T-helper 1 cell treated with Interleukin-12 subunit alpha and Interleukin-12 subunit beta and Interleukin-4 antibody, amounts not matched to agents 30 μg/mL and 1 μg/mL, for 36 hours (primary cell): ENCODE data around the gene PDLIM1.
"Not testable (repeated sequence)": the region's sequence is repeated elsewhere in the genome, so short reads cannot be mapped to it uniquely, and the experiment has no call there.

Source experiments
- H3K27ac Mint-ChIP-seq: one replicate; pipeline ENCODE4 v1.8.0; 2021; ENCODE audit warnings: mild to moderate bottlenecking, mixed read lengths
- H3K27me3 Mint-ChIP-seq: one replicate; pipeline ENCODE4 v1.8.0; 2021; ENCODE audit warnings: low read depth, mixed read lengths
- H3K36me3 Mint-ChIP-seq: one replicate; pipeline ENCODE4 v1.8.0; 2021; ENCODE audit warnings: low read depth, mixed read lengths
- H3K4me1 Mint-ChIP-seq: one replicate; pipeline ENCODE4 v1.8.0; 2021; ENCODE audit warnings: low read depth, mixed read lengths
- H3K4me3 Mint-ChIP-seq: one replicate; pipeline ENCODE4 v1.8.0; 2021; ENCODE audit warnings: mild to moderate bottlenecking, moderate library complexity, mixed read lengths
- H3K9me3 Mint-ChIP-seq: one replicate; pipeline ENCODE4 v1.8.0; 2021; ENCODE audit warnings: mixed read lengths

The PDLIM1 gene

DNA sequence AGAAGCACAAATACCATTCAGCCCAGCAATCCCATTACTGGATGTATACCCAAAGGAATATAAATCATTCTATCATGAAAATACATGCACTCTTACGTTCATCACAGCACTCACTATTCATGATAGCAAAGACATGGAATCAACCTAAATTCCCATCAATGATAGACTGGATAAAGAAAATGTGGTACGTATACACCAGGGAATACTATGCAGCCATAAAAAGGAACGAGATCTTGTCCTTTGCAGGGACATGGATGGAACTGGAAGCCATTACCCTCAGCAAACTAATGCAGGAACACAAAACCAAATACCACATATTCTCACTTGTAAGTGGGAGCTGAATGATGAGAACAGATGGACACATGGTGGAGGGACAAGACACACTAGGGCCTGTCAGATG is 50.7 kb downstream of the PDLIM1 start:
- not testable (repeated sequence) for H3K9me3 Mint-ChIP-seq, H3K27ac Mint-ChIP-seq, H3K27me3 Mint-ChIP-seq, H3K4me3 Mint-ChIP-seq
- Mint-ChIP-seq H3K36me3 (peaks cover 15% of the 10 kb centered on the region), H3K4me1 (peaks cover 32% of the 10 kb centered on the region)

DNA sequence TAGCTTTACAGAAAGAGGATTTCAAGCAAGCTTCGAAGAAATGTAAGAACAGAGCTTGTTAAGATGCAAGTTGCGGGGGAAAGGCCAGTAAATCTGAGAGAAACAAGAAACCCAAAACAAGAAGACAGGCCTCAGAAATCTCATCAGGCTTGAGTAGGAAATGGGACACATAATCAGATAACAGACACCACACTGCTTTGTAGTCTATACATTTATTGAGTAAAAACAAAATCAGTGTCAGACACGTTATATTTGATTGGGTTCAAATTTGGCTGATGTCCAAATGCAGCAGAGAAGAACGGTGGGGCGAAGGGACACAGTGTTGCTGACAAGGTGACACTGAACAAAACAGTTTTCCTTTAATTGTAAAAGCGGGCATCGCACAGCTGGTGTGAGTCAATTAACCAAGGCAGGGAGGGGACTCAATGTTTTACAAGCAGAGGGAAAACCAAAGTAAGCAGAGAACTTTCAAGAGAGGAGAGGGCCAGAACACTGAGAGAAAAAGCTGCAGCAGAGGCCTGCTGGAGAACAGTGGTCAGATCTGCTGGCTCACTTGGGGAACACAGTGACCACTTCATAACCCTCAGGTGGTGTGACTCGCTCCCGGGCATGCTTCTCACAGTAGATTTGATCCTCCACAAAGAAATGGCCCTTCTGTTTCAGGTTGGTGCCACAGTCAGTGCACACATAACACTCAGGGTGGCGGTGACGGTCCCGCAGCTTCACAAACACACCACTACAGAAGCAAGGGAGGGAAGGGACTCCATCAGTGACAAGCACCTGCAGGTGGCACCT is 53.2 kb downstream of the PDLIM1 start:
- peaks cover 18% of the 10 kb centered on the region for H3K36me3 Mint-ChIP-seq
- H3K9me3 Mint-ChIP-seq, result no peaks in the 10 kb centered on the region
- no peak overlapping the region for H3K4me3 Mint-ChIP-seq
- peak overlapping the region; percentile 24 for H3K27ac Mint-ChIP-seq
- peaks cover 22% of the 10 kb centered on the region for H3K4me1 Mint-ChIP-seq
- no peaks in the 10 kb centered on the region for H3K27me3 Mint-ChIP-seq

DNA sequence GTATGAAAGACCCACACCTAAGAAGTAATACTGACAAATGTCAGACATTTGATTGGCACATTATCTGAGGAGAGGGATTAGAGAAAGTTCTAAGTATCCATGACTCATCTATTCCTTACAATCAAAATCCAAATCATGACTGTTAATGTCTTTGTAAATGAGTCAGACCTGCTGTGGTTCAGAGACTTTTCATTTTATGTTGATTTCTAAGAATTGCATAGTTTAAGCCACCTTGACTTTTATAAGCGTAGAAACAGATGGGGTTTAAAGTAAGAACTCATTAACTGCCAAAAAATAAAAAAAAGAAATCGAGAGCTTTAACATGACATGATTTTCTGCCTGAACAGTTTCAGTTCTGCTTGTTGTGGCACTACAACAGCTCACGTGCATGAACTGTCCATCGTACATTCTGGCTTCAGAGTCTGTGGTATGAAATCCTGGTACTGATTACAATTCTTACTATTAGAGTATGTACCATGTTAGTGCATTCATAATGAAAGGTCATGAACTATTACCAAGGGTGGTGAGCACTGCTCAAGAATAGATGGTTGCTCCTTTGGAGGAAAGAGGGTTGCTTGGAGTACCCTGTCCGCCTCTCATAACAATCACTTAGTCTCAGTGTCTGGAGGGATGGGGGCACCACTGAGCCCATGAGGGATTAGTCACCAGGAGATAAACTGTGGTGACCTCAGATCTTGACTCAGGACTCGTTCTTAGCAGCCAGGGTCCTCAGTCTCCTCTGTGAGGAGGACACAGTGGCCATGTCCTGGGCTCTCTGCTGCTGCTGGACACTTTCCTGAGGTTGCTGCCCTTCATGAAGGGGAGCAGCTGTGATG is 54.5 kb downstream of the PDLIM1 start:
- Mint-ChIP-seq H3K4me3 (no peak overlapping the region), H3K27me3 (no peaks in the 10 kb centered on the region), H3K36me3 (peaks cover 19% of the 10 kb centered on the region), H3K4me1 (peaks cover 23% of the 10 kb centered on the region), H3K27ac (peak overlapping the region; percentile 57), H3K9me3 (no peaks in the 10 kb centered on the region)

DNA sequence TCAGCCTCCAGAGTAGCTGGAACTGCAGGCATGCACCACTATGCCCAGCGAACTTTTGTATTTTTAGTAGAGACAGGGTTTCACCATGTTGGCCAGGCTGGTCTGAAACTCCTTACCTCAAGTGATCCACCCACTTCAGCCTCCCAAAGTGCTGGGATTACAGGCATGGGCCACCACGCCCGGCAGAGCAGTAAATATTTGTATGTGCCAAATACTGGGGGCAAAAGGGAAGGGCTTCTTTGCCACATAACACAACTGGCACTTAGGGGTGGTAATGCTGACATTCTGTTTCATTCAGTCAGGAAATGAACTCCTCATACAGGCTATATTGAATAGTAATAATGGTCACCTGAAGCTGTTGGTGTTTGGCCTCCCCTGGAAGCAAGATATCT is 55.1 kb downstream of the PDLIM1 start:
- Mint-ChIP-seq H3K27me3 (no peaks in the 10 kb centered on the region), H3K27ac (peak overlapping the region; percentile 57), H3K36me3 (peaks cover 22% of the 10 kb centered on the region), H3K4me1 (peaks cover 29% of the 10 kb centered on the region), H3K9me3 (no peaks in the 10 kb centered on the region), H3K4me3 (no peak overlapping the region)

DNA sequence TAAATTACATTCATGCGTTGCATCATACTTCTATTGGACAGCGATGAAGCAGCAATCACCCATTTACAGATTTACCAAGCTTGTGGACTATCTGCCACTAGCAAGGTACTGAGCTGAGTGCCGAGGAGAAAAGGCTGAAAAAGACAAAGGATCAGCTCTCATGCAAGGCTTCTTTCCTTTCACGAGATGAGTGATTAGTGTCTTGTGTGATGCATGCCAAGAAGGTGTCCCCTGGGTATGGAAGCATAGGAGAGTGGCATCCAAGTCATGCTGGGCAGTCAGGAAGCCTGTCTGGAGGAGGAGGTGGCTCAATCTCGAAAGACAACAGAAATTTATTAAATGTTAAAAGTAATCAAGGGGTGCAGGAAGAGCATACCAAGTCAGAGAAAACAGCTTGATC is 55.9 kb downstream of the PDLIM1 start:
- peaks cover 33% of the 10 kb centered on the region for H3K4me1 Mint-ChIP-seq
- H3K9me3 Mint-ChIP-seq, result no peaks in the 10 kb centered on the region
- no peaks in the 10 kb centered on the region for H3K27me3 Mint-ChIP-seq
- H3K27ac Mint-ChIP-seq, result peak overlapping the region; percentile 60
- H3K4me3 Mint-ChIP-seq, result no peak overlapping the region
- peaks cover 21% of the 10 kb centered on the region for H3K36me3 Mint-ChIP-seq

DNA sequence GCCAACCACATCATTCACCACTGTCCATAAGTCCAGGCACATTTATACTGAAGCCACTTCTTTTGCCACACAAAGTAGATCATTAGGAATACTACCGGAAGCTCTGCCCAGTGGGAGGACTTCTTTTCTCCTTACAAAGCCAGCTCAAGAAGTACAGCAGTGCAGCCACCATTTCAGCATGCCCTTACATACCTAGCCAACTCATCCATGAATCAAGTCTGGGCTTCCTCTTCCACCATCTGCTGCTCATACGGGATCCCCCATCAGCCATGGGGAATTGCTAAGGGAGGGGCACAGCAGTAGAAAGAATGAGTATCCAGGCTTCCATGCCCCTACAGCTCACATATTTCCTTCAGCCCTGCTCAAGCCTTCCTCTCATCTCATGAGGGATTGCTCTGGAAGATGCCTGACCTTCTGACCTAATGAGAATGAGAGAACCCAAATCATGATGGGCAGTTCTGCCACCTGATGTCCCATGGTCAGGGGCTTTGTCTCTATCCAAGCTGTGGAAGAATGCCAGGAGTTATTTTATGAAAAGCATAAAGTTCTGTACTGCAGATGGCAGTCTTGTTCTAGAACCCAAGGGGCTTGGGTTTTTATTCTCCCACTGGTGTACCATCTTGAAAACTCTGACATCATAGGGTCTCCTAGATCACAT is 57.3 kb downstream of the PDLIM1 start:
- no peak overlapping the region for H3K4me3 Mint-ChIP-seq
- H3K27me3 Mint-ChIP-seq, result no peaks in the 10 kb centered on the region
- H3K36me3 Mint-ChIP-seq, result peaks cover 17% of the 10 kb centered on the region
- peaks cover 33% of the 10 kb centered on the region for H3K4me1 Mint-ChIP-seq
- no peak overlapping the region for H3K27ac Mint-ChIP-seq
- H3K9me3 Mint-ChIP-seq, result no peaks in the 10 kb centered on the region

DNA sequence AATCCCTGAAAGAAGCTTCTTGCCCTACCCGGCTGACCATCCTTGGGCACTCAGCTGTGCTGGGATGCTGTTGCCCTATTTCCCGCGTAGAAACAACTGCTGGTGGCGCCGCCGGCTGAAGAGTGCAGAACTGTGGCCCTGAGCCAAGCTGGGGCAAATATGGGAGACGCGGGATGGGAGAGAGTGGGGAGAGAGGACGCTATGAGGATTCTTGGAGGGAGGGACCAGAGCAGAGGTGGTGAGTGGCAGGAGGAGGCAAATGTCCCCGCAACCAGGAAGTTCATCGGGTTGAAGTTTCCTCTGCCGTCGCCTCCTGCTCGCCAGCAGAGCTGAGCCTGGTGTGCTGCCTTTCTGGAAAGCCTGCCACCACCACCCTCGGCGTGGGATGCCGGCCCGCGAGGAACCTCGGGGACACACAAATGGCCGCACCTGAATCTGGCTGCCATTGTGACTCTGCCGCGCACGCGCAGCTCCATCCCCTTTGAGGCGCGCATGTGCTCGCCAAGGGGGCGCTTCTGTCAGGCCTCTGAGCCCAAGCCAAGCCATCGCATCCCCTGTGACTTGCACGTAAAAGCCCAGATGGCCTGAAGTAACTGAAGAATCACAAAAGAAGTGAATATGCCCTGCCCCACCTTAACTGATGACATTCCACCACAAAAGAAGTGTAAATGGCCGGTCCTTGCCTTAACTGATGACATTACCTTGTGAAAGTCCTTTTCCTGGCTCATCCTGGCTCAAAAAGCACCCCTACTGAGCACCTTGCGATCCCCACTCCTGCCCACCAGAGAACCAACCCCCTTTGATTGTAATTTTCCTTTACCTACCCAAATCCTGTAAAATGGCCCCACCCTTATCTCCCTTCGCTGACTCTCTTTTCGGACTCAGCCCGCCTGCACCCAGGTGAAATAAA is 59.9 kb downstream of the PDLIM1 start:
- not testable (repeated sequence) for H3K9me3 Mint-ChIP-seq, H3K27me3 Mint-ChIP-seq, H3K36me3 Mint-ChIP-seq
- H3K4me3 Mint-ChIP-seq, result peak overlapping the region; percentile 82
- H3K4me1 Mint-ChIP-seq, result peaks cover 19% of the 10 kb centered on the region
- H3K27ac Mint-ChIP-seq, result peak overlapping the region; percentile 59

DNA sequence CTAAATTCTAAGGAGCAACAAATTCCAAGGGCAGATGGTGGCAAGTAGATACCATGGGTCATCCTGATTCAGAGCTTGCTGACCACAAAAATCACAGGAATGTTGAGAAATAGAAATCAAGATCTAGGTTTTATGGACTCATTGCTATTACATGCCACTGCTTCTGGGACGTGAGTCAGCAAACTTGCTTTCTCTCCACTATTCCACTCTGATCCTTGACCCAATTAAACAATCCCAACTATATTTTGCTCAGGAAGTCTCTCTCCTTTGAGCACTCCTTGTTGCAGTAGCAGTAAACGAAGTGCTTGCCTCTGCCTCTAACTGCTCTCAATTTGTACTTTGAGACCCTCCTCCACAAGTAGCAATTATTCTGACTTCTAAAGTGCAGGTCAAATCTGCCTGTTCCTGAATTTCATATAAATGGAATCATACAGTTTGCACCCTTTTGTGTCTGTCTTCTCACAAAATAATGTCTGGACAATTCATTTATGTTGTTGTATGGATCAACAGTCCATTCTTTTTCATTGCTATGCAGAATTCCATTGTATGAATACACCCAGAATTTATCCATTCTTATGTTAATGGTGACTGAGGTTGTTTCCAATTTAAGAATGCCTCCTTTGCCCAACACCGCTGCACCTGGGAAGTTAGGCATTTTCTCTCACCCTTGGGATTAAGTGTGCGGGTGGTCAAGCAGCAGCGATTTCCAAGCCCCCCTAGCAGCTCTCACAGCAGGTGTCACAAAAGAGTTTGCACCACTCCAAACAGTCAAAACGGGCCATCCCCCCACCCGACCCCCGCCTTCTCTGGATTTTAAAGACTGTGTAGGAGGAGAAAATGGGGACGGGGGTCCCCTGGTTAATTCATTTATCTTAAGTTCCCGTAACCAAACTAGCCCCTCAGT is 60.8 kb downstream of the PDLIM1 start:
- Mint-ChIP-seq H3K4me1 (peaks cover 11% of the 10 kb centered on the region), H3K36me3 (peaks cover 8% of the 10 kb centered on the region), H3K9me3 (no peaks in the 10 kb centered on the region), H3K27ac (peak overlapping the region; percentile 59), H3K4me3 (peak overlapping the region; percentile 82), H3K27me3 (no peaks in the 10 kb centered on the region)

DNA sequence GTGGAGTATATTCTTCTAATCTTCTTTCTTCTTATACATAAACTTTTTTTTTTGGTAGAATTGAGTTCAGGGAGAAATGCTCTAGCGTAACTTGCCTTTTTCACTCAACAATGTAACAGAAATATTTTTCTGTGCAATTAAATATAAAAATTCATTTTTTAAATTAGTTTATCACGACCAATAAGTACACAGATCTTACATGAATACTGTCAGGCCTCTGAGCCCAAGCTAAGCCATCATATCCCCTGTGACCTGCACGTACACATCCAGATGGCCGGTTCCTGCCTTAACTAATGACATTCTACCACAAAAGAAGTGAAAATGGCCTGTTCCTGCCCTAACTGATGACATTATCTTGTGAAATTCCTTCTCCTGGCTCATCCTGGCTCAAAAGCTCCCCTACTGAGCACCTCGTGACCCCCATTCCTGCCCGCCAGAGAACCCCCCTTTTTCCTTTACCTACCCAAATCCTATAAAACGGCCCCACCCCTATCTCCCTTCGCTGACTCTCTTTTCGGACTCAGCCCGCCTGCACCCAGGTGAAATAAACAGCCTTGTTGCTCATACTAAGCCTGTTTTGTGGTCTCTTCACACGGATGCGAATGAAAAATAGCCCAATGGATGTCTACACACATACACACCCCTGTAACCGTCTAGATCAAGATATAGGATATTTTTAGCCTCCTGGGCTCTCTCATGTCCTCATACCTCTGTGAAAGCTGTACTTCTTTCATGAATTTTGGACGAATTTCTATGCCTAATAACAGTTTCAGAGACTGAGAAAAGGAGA is 61.7 kb downstream of the PDLIM1 start:
- peaks cover 11% of the 10 kb centered on the region for H3K4me1 Mint-ChIP-seq
- H3K4me3 Mint-ChIP-seq, H3K27ac Mint-ChIP-seq, H3K27me3 Mint-ChIP-seq, H3K36me3 Mint-ChIP-seq, H3K9me3 Mint-ChIP-seq: not testable (repeated sequence)

DNA sequence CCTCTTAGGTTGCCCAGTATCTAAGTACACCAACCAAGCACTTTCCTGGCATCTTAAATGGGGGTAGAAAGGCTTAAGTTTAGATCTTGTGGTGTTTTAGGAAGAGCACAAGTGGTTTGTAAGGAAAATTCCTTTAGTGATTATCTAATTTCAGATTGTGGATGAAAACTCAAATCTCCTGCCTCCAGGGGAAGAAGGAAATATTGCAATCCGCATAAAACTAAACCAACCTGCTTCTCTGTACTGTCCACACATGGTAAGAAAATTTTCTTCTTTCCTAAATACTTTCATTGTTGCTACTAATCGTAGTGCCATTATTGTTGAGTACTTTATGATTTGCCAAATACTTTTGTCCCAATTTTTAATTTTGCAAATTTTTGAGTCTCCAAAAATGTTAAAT is 65.7 kb downstream of the PDLIM1 start:
- no peaks in the 10 kb centered on the region for H3K36me3 Mint-ChIP-seq
- no peak overlapping the region for H3K4me3 Mint-ChIP-seq
- H3K9me3 Mint-ChIP-seq, result no peaks in the 10 kb centered on the region

DNA sequence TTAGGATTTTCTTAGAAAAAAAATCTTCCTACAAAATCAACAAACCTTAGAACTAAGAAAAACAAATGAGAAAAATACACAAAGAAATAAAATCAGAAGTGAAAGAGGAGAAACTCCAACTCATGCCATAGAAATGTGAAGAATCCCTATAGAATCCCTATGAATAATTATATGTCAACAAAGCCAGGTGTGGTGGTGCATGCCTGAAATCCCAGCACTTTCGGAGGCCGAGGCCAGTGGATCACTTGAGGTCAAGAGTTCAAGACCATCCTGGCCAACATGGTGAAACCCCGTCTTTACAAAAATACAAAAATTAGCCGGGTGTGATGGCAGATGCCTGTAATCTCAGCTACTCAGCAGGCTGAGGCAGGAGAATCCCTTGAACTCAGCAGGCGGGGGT is 69.7 kb downstream of the PDLIM1 start:
- Mint-ChIP-seq H3K4me1 (no peaks in the 10 kb centered on the region), H3K4me3 (no peak overlapping the region), H3K27ac (no peak overlapping the region), H3K27me3 (peaks cover 13% of the 10 kb centered on the region), H3K9me3 (no peaks in the 10 kb centered on the region), H3K36me3 (no peaks in the 10 kb centered on the region)

More for the DNA sequence above, 65.7 kb downstream of the PDLIM1 start:
- Mint-ChIP-seq H3K4me1 (no peaks in the 10 kb centered on the region), H3K27ac (no peak overlapping the region), H3K27me3 (peaks cover 3% of the 10 kb centered on the region)

DNA sequence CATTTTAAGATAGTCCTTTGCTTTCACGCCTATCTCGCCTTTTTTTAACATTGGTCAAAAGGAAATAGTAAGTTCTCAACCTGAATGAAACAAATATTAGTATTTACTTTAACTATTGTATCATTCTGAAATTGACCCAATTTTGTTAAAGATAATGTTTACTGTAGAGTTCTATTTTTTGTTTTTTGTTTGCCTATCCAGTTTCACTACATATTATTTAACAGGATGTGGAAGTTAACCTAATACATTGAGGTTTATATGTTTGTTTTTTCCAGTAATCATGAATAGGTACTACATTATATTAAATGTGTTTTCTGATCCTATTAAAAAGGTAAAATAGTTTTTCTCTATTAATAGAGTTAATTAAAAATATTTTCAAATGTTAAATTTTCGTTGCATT is 70.3 kb downstream of the PDLIM1 start:
- H3K27ac Mint-ChIP-seq, result no peak overlapping the region
- H3K4me3 Mint-ChIP-seq, result no peak overlapping the region
- no peaks in the 10 kb centered on the region for H3K4me1 Mint-ChIP-seq
- peaks cover 13% of the 10 kb centered on the region for H3K27me3 Mint-ChIP-seq
- H3K36me3 Mint-ChIP-seq, result no peaks in the 10 kb centered on the region
- no peaks in the 10 kb centered on the region for H3K9me3 Mint-ChIP-seq

DNA sequence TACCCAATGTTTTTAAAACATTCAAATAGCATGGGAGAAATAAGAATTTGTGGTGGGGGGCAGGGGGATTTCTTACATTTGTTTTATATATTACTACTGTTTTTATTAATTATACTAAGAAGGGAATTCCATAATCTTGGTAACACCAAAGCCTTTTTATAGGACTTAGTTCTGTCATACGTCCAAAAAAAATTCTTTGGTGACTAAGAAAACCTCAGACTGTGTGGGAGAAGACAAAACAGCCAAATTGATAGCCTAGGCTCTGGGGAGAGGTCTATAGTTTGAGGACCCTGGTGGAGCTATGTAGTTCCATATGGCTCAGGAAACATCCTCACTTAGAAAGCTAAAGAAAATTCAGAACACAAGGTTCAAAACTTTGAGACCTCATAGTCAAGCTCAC is 73.3 kb downstream of the PDLIM1 start:
- no peaks in the 10 kb centered on the region for H3K9me3 Mint-ChIP-seq

More for the DNA sequence above, 73.3 kb downstream of the PDLIM1 start:
- Mint-ChIP-seq H3K4me3 (no peak overlapping the region), H3K36me3 (no peaks in the 10 kb centered on the region), H3K27me3 (peaks cover 13% of the 10 kb centered on the region), H3K4me1 (no peaks in the 10 kb centered on the region), H3K27ac (no peak overlapping the region)
